H9 (cell line): ENCODE measurements around the gene TUBB8. TPM values are rescaled to one million over a fixed set of nuclear protein-coding genes. Genes with fewer than 3 reads are reported as not detected.

ENCODE experiments used
- DNase-seq: peaks from one replicate; pipeline ENCODE4 v3.0.0-alpha.2; 2017
- H2AFZ ChIP-seq: one replicate; pipeline ENCODE4 v1.6.1; 2013; ENCODE audit warnings: mild to moderate bottlenecking, low read length, control low read depth, moderate library complexity
- H2AK5ac ChIP-seq: 2 replicates; pipeline ENCODE4 v1.6.1; 2013; ENCODE audit warnings: low read length, control low read depth, mixed read lengths; ENCODE audit not compliant: insufficient read length
- H2BK120ac ChIP-seq: one replicate; pipeline ENCODE4 v1.6.1; 2013; ENCODE audit warnings: low read depth, mild to moderate bottlenecking, low read length, control low read depth, inconsistent platforms; ENCODE audit not compliant: poor library complexity, severe bottlenecking
- H2BK12ac ChIP-seq: 2 replicates; pipeline ENCODE4 v1.6.1; 2013; ENCODE audit warnings: low read length, control low read depth, mixed read lengths, low read depth; ENCODE audit not compliant: insufficient read length
- H2BK15ac ChIP-seq: 2 replicates; pipeline ENCODE4 v1.6.1; 2013; ENCODE audit warnings: low read depth, low read length, control low read depth
- H2BK20ac ChIP-seq: one replicate; pipeline ENCODE4 v1.6.1; 2013; ENCODE audit warnings: low read depth, mild to moderate bottlenecking, low read length, control low read depth, inconsistent platforms; ENCODE audit not compliant: poor library complexity, severe bottlenecking
- H2BK5ac ChIP-seq: 2 replicates; pipeline ENCODE4 v1.6.1; 2013; ENCODE audit warnings: low read length, control low read depth, mixed read lengths; ENCODE audit not compliant: insufficient read length
- H3K14ac ChIP-seq: 2 replicates; pipeline ENCODE4 v1.6.1; 2013; ENCODE audit warnings: low read length, control low read depth; ENCODE audit not compliant: insufficient read depth
- H3K18ac ChIP-seq: 2 replicates; pipeline ENCODE4 v1.6.1; 2013; ENCODE audit warnings: low read depth, mild to moderate bottlenecking, mixed read lengths, low read length, control low read depth; ENCODE audit not compliant: insufficient read length
- H3K23ac ChIP-seq: 2 replicates; pipeline ENCODE4 v1.6.1; 2013; ENCODE audit warnings: low read length, control low read depth, mixed read lengths, low read depth; ENCODE audit not compliant: insufficient read length
- H3K23me2 ChIP-seq: 2 replicates; pipeline ENCODE4 v1.6.1; 2013; ENCODE audit warnings: low read depth, mild to moderate bottlenecking, mixed read lengths, low read length, control low read depth; ENCODE audit not compliant: insufficient read length, poor library complexity, severe bottlenecking
- H3K27ac ChIP-seq: 2 replicates; pipeline ENCODE4 v1.5.1; 2013; ENCODE audit warnings: low read length, control low read depth, mixed read lengths, low read depth; ENCODE audit not compliant: insufficient read length
- H3K27me3 ChIP-seq: 2 replicates; pipeline ENCODE4 v1.6.1; 2013; ENCODE audit warnings: low read length, control low read depth, inconsistent platforms; ENCODE audit not compliant: insufficient read depth
- H3K4ac ChIP-seq: 2 replicates; pipeline ENCODE4 v1.6.1; 2013; ENCODE audit warnings: low read depth, mild to moderate bottlenecking, control low read depth, inconsistent platforms, low read length, moderate library complexity
- H3K4me1 ChIP-seq: 2 replicates; pipeline ENCODE4 v1.6.1; 2013; ENCODE audit warnings: low read length, control low read depth, inconsistent platforms; ENCODE audit not compliant: insufficient read depth
- H3K4me2 ChIP-seq: 2 replicates; pipeline ENCODE4 v1.6.1; 2013; ENCODE audit warnings: low read length, control low read depth, mixed read lengths; ENCODE audit not compliant: insufficient read length, insufficient read depth
- H3K56ac ChIP-seq: 2 replicates; pipeline ENCODE4 v1.6.1; 2013; ENCODE audit warnings: low read depth, mild to moderate bottlenecking, mixed read lengths, low read length, control low read depth; ENCODE audit not compliant: insufficient read length
- H3K79me1 ChIP-seq: 2 replicates; pipeline ENCODE4 v1.6.1; 2013; ENCODE audit warnings: low read depth, mild to moderate bottlenecking, moderate library complexity, low read length, control low read depth, inconsistent platforms; ENCODE audit not compliant: insufficient read depth, poor library complexity, severe bottlenecking
- H3K79me2 ChIP-seq: 2 replicates; pipeline ENCODE4 v1.6.1; 2013; ENCODE audit warnings: low read length, control low read depth, inconsistent platforms; ENCODE audit not compliant: insufficient read depth
- H3K9ac ChIP-seq: 2 replicates; pipeline ENCODE4 v1.6.1; 2013; ENCODE audit warnings: low read length, control low read depth, mixed read lengths; ENCODE audit not compliant: insufficient read length; ENCODE audit errors: extremely low read depth
- H3K9me3 ChIP-seq: one replicate; pipeline ENCODE4 v1.6.1; 2013; ENCODE audit warnings: low read depth, low read length, inconsistent platforms; ENCODE audit not compliant: control insufficient read depth
- H3T11ph ChIP-seq: one replicate; pipeline ENCODE4 v1.6.1; 2013; ENCODE audit warnings: mild to moderate bottlenecking, low read length, control low read depth, inconsistent platforms
- H4K20me1 ChIP-seq: one replicate; pipeline ENCODE4 v1.6.1; 2013; ENCODE audit not compliant: control insufficient read depth, insufficient read length, insufficient read depth
- H4K5ac ChIP-seq: 2 replicates; pipeline ENCODE4 v1.6.1; 2013; ENCODE audit warnings: low read depth, mild to moderate bottlenecking, mixed read lengths, low read length, control low read depth; ENCODE audit not compliant: insufficient read length
- H4K8ac ChIP-seq: replicated peaks from 2 replicates; pipeline ENCODE4 v1.6.1; 2013; ENCODE audit warnings: low read length, control low read depth, mixed read lengths, low read depth; ENCODE audit not compliant: insufficient read length
- H4K91ac ChIP-seq: 2 replicates; pipeline ENCODE4 v1.6.1; 2013; ENCODE audit warnings: low read depth, mild to moderate bottlenecking, moderate library complexity, mixed read lengths, low read length, control low read depth; ENCODE audit not compliant: insufficient read length
- H3K27ac Mint-ChIP-seq, 3 experiments: 2 replicates in 2 of 3; 3 replicates in 1 of 3; pipeline ENCODE4 v1.8.0; 2020 to 2021; ENCODE audit warnings: mixed read lengths in 3 of 3, mild to moderate bottlenecking in 1 of 3, moderate library complexity in 1 of 3
- H3K27me3 Mint-ChIP-seq: 2 replicates; pipeline ENCODE4 v1.8.0; 2021; ENCODE audit warnings: low read depth, mild to moderate bottlenecking, moderate library complexity, mixed read lengths
- H3K36me3 Mint-ChIP-seq, 3 experiments: 2 replicates in 2 of 3; 3 replicates in 1 of 3; pipeline ENCODE4 v1.8.0; 2020 to 2021; ENCODE audit warnings: low read depth in 3 of 3, mixed read lengths in 3 of 3; ENCODE audit not compliant: insufficient read depth in 1 of 3
- H3K4me1 Mint-ChIP-seq, 2 experiments: 2 replicates each; pipeline ENCODE4 v1.8.0; 2020; ENCODE audit warnings: mixed read lengths in 2 of 2
- H3K4me3 Mint-ChIP-seq, 2 experiments: 2 replicates in 1 of 2; 3 replicates in 1 of 2; pipeline ENCODE4 v1.8.0; 2020 to 2021; ENCODE audit warnings: mild to moderate bottlenecking in 2 of 2, mixed read lengths in 2 of 2, moderate library complexity in 1 of 2
- H3K9me3 Mint-ChIP-seq, 2 experiments: 2 replicates in 1 of 2; 3 replicates in 1 of 2; pipeline ENCODE4 v1.8.0; 2020; ENCODE audit warnings: mild to moderate bottlenecking in 2 of 2, mixed read lengths in 2 of 2, moderate library complexity in 1 of 2
- WGBS: extraction: QIAGEN DNeasy Blood & Tissue Kit; methylation state at CpG from one replicate; pipeline ENCODE4 v1.1.7; 2013; ENCODE audit warnings: missing lambda C conversion rate, low lambda C conversion rate, mixed read lengths; ENCODE audit not compliant: insufficient read length; ENCODE audit errors: extremely low coverage; 5-methylcytosine and 5-hydroxymethylcytosine counted together
- total RNA-seq: library from RNA; stranded (reverse); gene quantifications from 2 replicates; pipeline ENCODE4 v1.2.1, GENCODE V29; 2021
- TF ChIP-seq, protein P1 (sequence below): fragments of 200-600 bp; sonication (generic); conservative IDR thresholded peaks from 3 replicates; pipeline ENCODE4 v1.8.0; 2021; ENCODE audit warnings: antibody characterized with exemption, mild to moderate bottlenecking

Gene TUBB8
- total RNA-seq, 1 experiment from 2014 or later, result 0.22 TPM

DNA sequence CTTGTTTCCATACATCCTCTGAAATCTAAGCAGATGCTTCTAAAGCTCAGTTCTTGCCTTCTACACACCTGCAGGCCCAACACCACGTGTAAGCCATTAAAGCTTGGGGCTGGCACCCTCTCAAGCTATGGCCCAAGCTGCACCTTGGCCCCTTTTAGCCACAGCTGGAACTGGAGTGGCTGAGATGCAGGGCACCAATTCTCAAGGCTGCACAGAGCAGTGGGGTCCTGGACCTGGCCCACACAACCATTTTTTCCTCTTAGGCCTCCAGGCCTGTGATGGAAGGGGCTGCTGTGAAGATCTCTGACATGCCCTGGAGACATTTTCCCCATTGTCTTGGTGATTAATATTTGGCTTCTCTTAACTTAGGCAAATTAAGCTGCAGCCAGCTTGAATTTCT is 47.4 kb upstream of the TUBB8 start:
- H3K79me1 ChIP-seq, result no peaks in the 10 kb centered on the region
- H2BK12ac ChIP-seq, result no peak overlapping the region
- no peak overlapping the region for H4K5ac ChIP-seq
- no peaks in the 10 kb centered on the region for H3K79me2 ChIP-seq
- H3K14ac ChIP-seq, result no peak overlapping the region
- no peak overlapping the region for H3K56ac ChIP-seq
- H4K20me1 ChIP-seq, result no peaks in the 10 kb centered on the region
- no peak overlapping the region for H3T11ph ChIP-seq
- H2AK5ac ChIP-seq, result no peak overlapping the region
- H3K27me3 ChIP-seq, result no peaks in the 10 kb centered on the region
- TF ChIP-seq, protein P1, sequence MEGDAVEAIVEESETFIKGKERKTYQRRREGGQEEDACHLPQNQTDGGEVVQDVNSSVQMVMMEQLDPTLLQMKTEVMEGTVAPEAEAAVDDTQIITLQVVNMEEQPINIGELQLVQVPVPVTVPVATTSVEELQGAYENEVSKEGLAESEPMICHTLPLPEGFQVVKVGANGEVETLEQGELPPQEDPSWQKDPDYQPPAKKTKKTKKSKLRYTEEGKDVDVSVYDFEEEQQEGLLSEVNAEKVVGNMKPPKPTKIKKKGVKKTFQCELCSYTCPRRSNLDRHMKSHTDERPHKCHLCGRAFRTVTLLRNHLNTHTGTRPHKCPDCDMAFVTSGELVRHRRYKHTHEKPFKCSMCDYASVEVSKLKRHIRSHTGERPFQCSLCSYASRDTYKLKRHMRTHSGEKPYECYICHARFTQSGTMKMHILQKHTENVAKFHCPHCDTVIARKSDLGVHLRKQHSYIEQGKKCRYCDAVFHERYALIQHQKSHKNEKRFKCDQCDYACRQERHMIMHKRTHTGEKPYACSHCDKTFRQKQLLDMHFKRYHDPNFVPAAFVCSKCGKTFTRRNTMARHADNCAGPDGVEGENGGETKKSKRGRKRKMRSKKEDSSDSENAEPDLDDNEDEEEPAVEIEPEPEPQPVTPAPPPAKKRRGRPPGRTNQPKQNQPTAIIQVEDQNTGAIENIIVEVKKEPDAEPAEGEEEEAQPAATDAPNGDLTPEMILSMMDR, result no peak
- H3K4me3 Mint-ChIP-seq, result no peak overlapping the region
- no peak overlapping the region for H2BK20ac ChIP-seq
- WGBS, result no CpG with 5 or more reads among the region's 1 CpG
- peaks cover 6% of the 10 kb centered on the region for H3K9me3 ChIP-seq
- peaks cover 2% of the 10 kb centered on the region; the same call in 1 of the 2 replicates for H3K27me3 Mint-ChIP-seq
- peaks cover 3 to 16% (median 14%) of the 10 kb centered on the region in 3 experiments; a peak in 5 of 7 replicates for H3K36me3 Mint-ChIP-seq
- peaks cover 41 to 76% of the 10 kb centered on the region in 2 experiments for H3K9me3 Mint-ChIP-seq
- no peak overlapping the region for H3K23ac ChIP-seq
- H3K9ac ChIP-seq, result no peak overlapping the region
- no peaks in the 10 kb centered on the region for H3K4me1 ChIP-seq
- no peak overlapping the region for H2BK5ac ChIP-seq
- H2BK120ac ChIP-seq, result no peak overlapping the region
- H2AFZ ChIP-seq, result no peak overlapping the region
- no peak overlapping the region for H3K18ac ChIP-seq
- H2BK15ac ChIP-seq, result no peak overlapping the region
- no peak overlapping the region for H3K27ac Mint-ChIP-seq
- no peaks in the 10 kb centered on the region for H3K4me1 Mint-ChIP-seq
- H3K23me2 ChIP-seq, result no peaks in the 10 kb centered on the region
- H3K4me2 ChIP-seq, result no peak overlapping the region
- no peak overlapping the region for H3K27ac ChIP-seq
- no peak overlapping the region for H4K8ac ChIP-seq
- no peak for DNase-seq
- H4K91ac ChIP-seq, result no peak overlapping the region
- H3K4ac ChIP-seq, result no peak overlapping the region
